ENCODE results near the gene SURF4.
"Not testable (repeated sequence)": the region's sequence is repeated elsewhere in the genome, so short reads cannot be mapped to it uniquely, and the experiment has no call there.

Gene SURF4

GRCh38 chr9:133384736-133385321 is 9.0 kb upstream of the SURF4 start:
- no peaks in the 10 kb centered on the region for H3K36me3 ChIP-seq (ENCODE audit: control insufficient read depth, insufficient read depth, low read length)
- no peak overlapping the region for H3K4me3 ChIP-seq (ENCODE audit: low read depth, low read length)
- H3K9ac ChIP-seq (ENCODE audit: low read length) = no peak overlapping the region
- no peak overlapping the region for H3K27ac ChIP-seq (ENCODE audit: low read depth, low read length)
- no peaks in the 10 kb centered on the region for H3K4me1 ChIP-seq (ENCODE audit: control insufficient read depth, insufficient read depth, low read length)
- H3K27me3 ChIP-seq (ENCODE audit: control insufficient read depth, insufficient read depth, low read length) = no peaks in the 10 kb centered on the region
- peaks cover 11% of the 10 kb centered on the region; the same call in 1 of the 2 replicates for H3K9me3 ChIP-seq (ENCODE audit: control insufficient read depth, insufficient read depth, low read depth, low read length)

DNA sequence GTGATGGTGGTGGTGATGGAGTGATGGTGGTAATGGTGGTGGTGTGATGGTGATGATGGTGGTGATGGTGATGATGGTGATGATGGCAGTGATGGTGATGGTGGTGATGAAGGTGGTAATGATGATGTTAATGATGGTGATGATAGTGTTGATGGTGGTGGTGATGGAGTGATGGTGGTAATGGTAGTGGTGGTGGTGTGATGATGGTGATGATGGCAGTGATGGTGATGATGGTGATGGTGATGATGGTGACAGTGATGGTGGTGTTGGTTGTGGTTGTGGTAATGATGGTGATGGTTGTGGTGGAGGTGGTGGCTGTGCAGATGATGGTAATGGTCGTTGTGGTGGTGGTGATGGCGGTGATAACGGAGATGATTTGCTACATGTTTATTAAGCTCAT is 7.6 kb upstream of the SURF4 start:
- no peak overlapping the region for H3K27ac ChIP-seq (ENCODE audit: low read depth, low read length)
- no peaks in the 10 kb centered on the region for H3K36me3 ChIP-seq (ENCODE audit: control insufficient read depth, insufficient read depth, low read length)
- peaks cover 11% of the 10 kb centered on the region; the same call in 1 of the 2 replicates for H3K9me3 ChIP-seq (ENCODE audit: control insufficient read depth, insufficient read depth, low read depth, low read length)
- H3K9ac ChIP-seq (ENCODE audit: low read length) = no peak overlapping the region
- H3K4me1 ChIP-seq (ENCODE audit: control insufficient read depth, insufficient read depth, low read length) = no peaks in the 10 kb centered on the region; the same call in 1 of the 2 replicates
- H3K27me3 ChIP-seq (ENCODE audit: control insufficient read depth, insufficient read depth, low read length) = 0 out of 2 replicates have a peak, but pooled peaks cover under 1% of the 10 kb centered on the region
- H3K4me3 ChIP-seq (ENCODE audit: low read depth, low read length) = no peak overlapping the region

GRCh38 chr9:133382507-133383141 is 6.8 kb upstream of the SURF4 start:
- H3K4me3 ChIP-seq (ENCODE audit: low read depth, low read length) = no peak overlapping the region
- peaks cover 11% of the 10 kb centered on the region; the same call in 1 of the 2 replicates for H3K9me3 ChIP-seq (ENCODE audit: control insufficient read depth, insufficient read depth, low read depth, low read length)
- peaks cover 3% of the 10 kb centered on the region; the same call in 1 of the 2 replicates for H3K4me1 ChIP-seq (ENCODE audit: control insufficient read depth, insufficient read depth, low read length)
- H3K36me3 ChIP-seq (ENCODE audit: control insufficient read depth, insufficient read depth, low read length) = no peaks in the 10 kb centered on the region
- 0 out of 2 replicates have a peak, but pooled peaks cover 3% of the 10 kb centered on the region for H3K27me3 ChIP-seq (ENCODE audit: control insufficient read depth, insufficient read depth, low read length)
- no peak overlapping the region for H3K9ac ChIP-seq (ENCODE audit: low read length)
- H3K27ac ChIP-seq (ENCODE audit: low read depth, low read length) = no peak overlapping the region

GRCh38 chr9:133380734-133381133 is 4.9 kb upstream of the SURF4 start:
- Histone ChIP-seq H3K9ac (ENCODE audit: low read length) (no peak overlapping the region), H3K36me3 (ENCODE audit: control insufficient read depth, insufficient read depth, low read length) (no peaks in the 10 kb centered on the region), H3K27me3 (ENCODE audit: control insufficient read depth, insufficient read depth, low read length) (peaks cover 12% of the 10 kb centered on the region; the same call in 1 of the 2 replicates), H3K27ac (ENCODE audit: low read depth, low read length) (no peak overlapping the region), H3K4me1 (ENCODE audit: control insufficient read depth, insufficient read depth, low read length) (peaks cover 3% of the 10 kb centered on the region; the same call in 1 of the 2 replicates), H3K4me3 (ENCODE audit: low read depth, low read length) (no peak overlapping the region), H3K9me3 (ENCODE audit: control insufficient read depth, insufficient read depth, low read depth, low read length) (peaks cover 11% of the 10 kb centered on the region; the same call in 1 of the 2 replicates)

DNA sequence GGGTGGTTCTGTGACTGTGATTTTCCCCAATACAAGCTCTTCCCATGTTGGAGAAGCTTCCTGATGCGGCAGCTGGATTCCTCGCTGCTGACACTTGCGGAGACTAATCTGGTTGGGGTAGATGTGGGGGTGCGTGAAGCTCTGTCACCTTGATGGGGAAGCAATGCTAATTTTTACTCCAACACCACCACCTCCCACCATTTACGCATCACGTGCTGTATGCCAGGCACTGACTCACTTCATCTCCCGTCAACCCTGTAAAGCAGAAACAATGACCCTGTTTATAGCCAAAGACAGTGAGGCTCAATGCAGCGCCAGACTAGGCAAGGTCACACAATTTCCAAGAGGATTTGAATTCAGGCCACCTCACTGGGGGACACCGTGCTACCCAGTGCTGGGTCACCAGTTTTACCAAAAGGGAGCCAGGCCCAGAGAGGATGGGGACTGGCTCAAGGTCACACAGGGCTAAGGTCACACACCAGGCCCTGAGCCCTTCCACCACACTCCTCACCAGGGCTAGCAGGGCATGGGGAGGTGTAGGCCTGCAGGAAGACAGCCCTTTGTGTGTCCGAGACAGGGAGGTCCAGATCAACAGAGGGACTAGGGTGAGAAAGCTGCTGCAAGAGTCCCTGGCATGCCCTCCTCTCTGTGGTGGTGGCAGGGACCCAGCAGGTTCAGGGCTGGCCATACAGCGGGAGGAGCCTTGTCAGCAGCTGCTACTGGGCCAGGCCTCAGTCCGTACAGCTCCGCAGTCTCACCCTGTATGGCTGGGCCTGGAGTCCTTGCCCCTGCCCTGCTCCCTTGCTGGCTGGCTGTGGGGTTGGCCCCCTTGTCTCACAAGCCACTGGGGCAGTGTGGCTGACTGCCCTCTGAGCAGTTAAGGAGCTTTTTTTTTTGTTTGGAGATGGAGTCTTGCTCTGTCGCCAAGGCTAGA is 3.6 kb upstream of the SURF4 start:
- peaks cover 11% of the 10 kb centered on the region; the same call in 1 of the 2 replicates for H3K9me3 ChIP-seq (ENCODE audit: control insufficient read depth, insufficient read depth, low read depth, low read length)
- H3K4me3 ChIP-seq (ENCODE audit: low read depth, low read length) = no peak overlapping the region
- H3K36me3 ChIP-seq (ENCODE audit: control insufficient read depth, insufficient read depth, low read length) = no peaks in the 10 kb centered on the region
- peaks cover 3% of the 10 kb centered on the region; the same call in 1 of the 2 replicates for H3K4me1 ChIP-seq (ENCODE audit: control insufficient read depth, insufficient read depth, low read length)
- peaks cover 12% of the 10 kb centered on the region; the same call in 1 of the 2 replicates for H3K27me3 ChIP-seq (ENCODE audit: control insufficient read depth, insufficient read depth, low read length)
- H3K9ac ChIP-seq (ENCODE audit: low read length) = no peak overlapping the region
- no peak overlapping the region for H3K27ac ChIP-seq (ENCODE audit: low read depth, low read length)

DNA sequence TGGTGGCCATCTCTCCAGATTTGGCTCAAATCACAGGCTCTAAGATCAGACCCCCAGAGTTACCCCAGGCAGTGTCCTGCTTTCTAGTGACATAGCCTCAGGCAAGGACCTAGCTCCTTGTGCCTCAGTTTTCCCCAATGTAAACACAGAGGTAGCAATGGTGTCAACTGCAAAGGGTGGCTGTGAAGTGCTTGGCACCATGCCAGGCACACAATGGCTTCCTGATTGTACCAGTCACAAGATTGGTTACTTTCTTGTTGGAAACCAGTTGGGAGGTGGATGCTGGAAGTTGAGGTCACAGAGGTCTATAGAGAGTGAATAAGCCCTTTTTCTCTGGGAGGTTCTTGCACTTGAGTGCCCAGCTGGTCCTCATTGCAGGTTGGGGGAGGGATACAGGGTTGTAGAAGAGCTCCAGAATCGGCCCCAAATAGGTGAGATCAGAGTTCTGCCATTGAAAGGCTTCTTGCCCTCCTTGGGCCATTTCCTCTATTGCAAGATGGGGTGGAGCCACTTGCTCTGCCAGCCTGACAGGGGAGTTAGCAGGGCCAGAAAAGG is 2.6 kb upstream of the SURF4 start:
- no peak overlapping the region for H3K9ac ChIP-seq (ENCODE audit: low read length)
- H3K4me3 ChIP-seq (ENCODE audit: low read depth, low read length) = no peak overlapping the region
- peaks cover 9% of the 10 kb centered on the region; the same call in 1 of the 2 replicates for H3K9me3 ChIP-seq (ENCODE audit: control insufficient read depth, insufficient read depth, low read depth, low read length)
- peaks cover 3% of the 10 kb centered on the region; the same call in 1 of the 2 replicates for H3K4me1 ChIP-seq (ENCODE audit: control insufficient read depth, insufficient read depth, low read length)
- no peak overlapping the region for H3K27ac ChIP-seq (ENCODE audit: low read depth, low read length)
- no peaks in the 10 kb centered on the region for H3K36me3 ChIP-seq (ENCODE audit: control insufficient read depth, insufficient read depth, low read length)
- H3K27me3 ChIP-seq (ENCODE audit: control insufficient read depth, insufficient read depth, low read length) = peaks cover 12% of the 10 kb centered on the region; the same call in 1 of the 2 replicates

GRCh38 chr9:133377721-133378216 is 1.9 kb upstream of the SURF4 start:
- Histone ChIP-seq H3K4me1 (ENCODE audit: control insufficient read depth, insufficient read depth, low read length) (peaks cover 3% of the 10 kb centered on the region; the same call in 1 of the 2 replicates), H3K9ac (ENCODE audit: low read length) (no peak overlapping the region), H3K27ac (ENCODE audit: low read depth, low read length) (no peak overlapping the region), H3K27me3 (ENCODE audit: control insufficient read depth, insufficient read depth, low read length) (peaks cover 12% of the 10 kb centered on the region; the same call in 1 of the 2 replicates), H3K4me3 (ENCODE audit: low read depth, low read length) (no peak overlapping the region), H3K9me3 (ENCODE audit: control insufficient read depth, insufficient read depth, low read depth, low read length) (peaks cover 2% of the 10 kb centered on the region; the same call in 1 of the 2 replicates), H3K36me3 (ENCODE audit: control insufficient read depth, insufficient read depth, low read length) (peaks cover 6% of the 10 kb centered on the region)

DNA sequence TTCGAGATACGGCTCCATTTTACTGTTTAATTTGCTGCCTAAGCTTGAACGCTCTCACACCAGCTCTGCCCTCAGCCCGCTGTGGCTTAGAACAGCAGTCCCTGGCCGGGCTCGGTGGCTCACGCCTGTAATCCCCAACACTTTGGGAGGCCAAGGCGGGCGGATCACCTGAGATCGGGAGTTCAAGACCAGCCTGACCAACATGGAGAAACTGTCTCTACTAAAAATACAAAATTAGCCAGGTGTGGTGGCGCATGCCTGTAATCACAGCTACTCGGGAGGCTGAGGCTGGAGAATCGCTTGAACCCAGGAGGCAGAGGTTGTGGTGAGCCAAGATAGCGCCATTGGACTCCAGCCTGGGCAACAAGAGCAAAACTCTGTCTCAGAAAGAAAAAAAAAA is 1.4 kb upstream of the SURF4 start:
- H3K9ac ChIP-seq (ENCODE audit: low read length); H3K9me3 ChIP-seq (ENCODE audit: control insufficient read depth, insufficient read depth, low read depth, low read length); H3K4me3 ChIP-seq (ENCODE audit: low read depth, low read length): not testable (repeated sequence)

DNA sequence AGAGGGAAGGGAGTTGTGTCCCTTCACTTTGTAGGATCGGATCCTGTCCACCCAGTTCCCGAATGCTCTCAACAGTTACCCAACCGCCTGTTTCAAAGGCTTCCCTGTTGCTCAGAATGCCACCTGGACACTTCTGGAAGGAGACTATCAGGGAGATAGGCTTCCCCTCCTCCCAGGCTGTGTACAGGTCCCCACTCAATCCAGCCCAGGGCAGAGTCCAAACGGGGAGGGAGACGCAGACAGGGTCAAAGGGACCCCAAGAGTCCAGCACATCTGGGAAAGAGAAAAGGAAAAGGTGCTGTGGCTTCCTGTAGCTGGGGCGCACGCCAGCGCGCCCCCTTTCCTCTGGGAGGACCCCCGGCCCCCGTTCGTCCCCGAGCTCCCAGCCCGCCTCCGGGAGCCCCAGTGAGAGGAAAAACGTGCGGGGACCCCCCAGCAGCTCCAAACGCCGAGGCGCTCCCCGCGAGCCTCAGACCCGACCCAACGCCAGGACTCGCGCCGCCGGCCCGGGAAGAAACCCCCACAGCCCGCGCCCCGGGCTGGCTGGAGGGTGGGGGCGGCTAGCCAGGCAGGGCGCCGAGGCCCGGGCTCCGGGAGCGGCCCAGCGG is 640 bp downstream of the SURF4 start:
- Histone ChIP-seq H3K4me3 (ENCODE audit: low read depth, low read length) (peak overlapping the region; percentile 91), H3K36me3 (ENCODE audit: control insufficient read depth, insufficient read depth, low read length) (peaks cover 31% of the 10 kb centered on the region), H3K27ac (ENCODE audit: low read depth, low read length) (peak overlapping the region; percentile 86), H3K9me3 (ENCODE audit: control insufficient read depth, insufficient read depth, low read depth, low read length) (no peaks in the 10 kb centered on the region), H3K9ac (ENCODE audit: low read length) (peak overlapping the region; percentile 94), H3K4me1 (ENCODE audit: control insufficient read depth, insufficient read depth, low read length) (peaks cover 3% of the 10 kb centered on the region; the same call in 1 of the 2 replicates), H3K27me3 (ENCODE audit: control insufficient read depth, insufficient read depth, low read length) (peaks cover 12% of the 10 kb centered on the region; the same call in 1 of the 2 replicates)

More for the DNA sequence above, 1.4 kb upstream of the SURF4 start:
- not testable (repeated sequence) for H3K27ac ChIP-seq (ENCODE audit: low read depth, low read length); H3K4me1 ChIP-seq (ENCODE audit: control insufficient read depth, insufficient read depth, low read length)
- Histone ChIP-seq H3K36me3 (ENCODE audit: control insufficient read depth, insufficient read depth, low read length) (peaks cover 11% of the 10 kb centered on the region), H3K27me3 (ENCODE audit: control insufficient read depth, insufficient read depth, low read length) (peaks cover 12% of the 10 kb centered on the region; the same call in 1 of the 2 replicates)

- Histone ChIP-seq H3K27me3 (ENCODE audit: control insufficient read depth, insufficient read depth, low read length) (peaks cover 12% of the 10 kb centered on the region; the same call in 1 of the 2 replicates), H3K4me1 (ENCODE audit: control insufficient read depth, insufficient read depth, low read length) (peaks cover 3% of the 10 kb centered on the region; the same call in 1 of the 2 replicates), H3K9ac (ENCODE audit: low read length) (peak overlapping the region; percentile 94), H3K27ac (ENCODE audit: low read depth, low read length) (peak overlapping the region; percentile 86; the same call in 1 of the 2 replicates), H3K4me3 (ENCODE audit: low read depth, low read length) (peak overlapping the region; percentile 91), H3K36me3 (ENCODE audit: control insufficient read depth, insufficient read depth, low read length) (peaks cover 37% of the 10 kb centered on the region), H3K9me3 (ENCODE audit: control insufficient read depth, insufficient read depth, low read depth, low read length) (no peaks in the 10 kb centered on the region)
Observed at GRCh38 chr9:133374612-133375115, 1.2 kb downstream of the SURF4 start.

Measured in HUES6 (cell line).